HG03354 (cell line): ENCODE results near the gene STAT5A.
"Not testable (repeated sequence)": the region's sequence is repeated elsewhere in the genome, so short reads cannot be mapped to it uniquely, and the experiment has no call there.

Experiments
- ATAC-seq: cut with Tn5 transposase; IDR thresholded peaks from one replicate; pipeline ENCODE4 v1.9.1; 2021; ENCODE audit warnings: mild to moderate bottlenecking; ENCODE audit not compliant: unreplicated experiment, poor library complexity, severe bottlenecking

The STAT5A gene

GRCh38 chr17:42354956-42355843, 66.9 kb downstream of the STAT5A start:
- no peak for ATAC-seq

GRCh38 chr17:42358434-42358833, 70.1 kb downstream of the STAT5A start:
- ATAC-seq, result no peak

GRCh38 chr17:42359133-42359532, 70.8 kb downstream of the STAT5A start:
- ATAC-seq, result no peak

- ATAC-seq, result not testable (repeated sequence)
Observed at GRCh38 chr17:42360388-42360787, 72.1 kb downstream of the STAT5A start.
